HG03060 (cell line): Measurements from ENCODE around the gene SPATA17.
"Not testable (repeated sequence)": the region's sequence is repeated elsewhere in the genome, so short reads cannot be mapped to it uniquely, and the experiment has no call there.

Experiments used
- ATAC-seq: cut with Tn5 transposase; IDR thresholded peaks from one replicate; pipeline ENCODE4 v1.9.1; 2021; ENCODE audit warnings: low read depth, moderate number of reproducible peaks; ENCODE audit not compliant: unreplicated experiment

Gene SPATA17

GRCh38 chr1:217674028-217674729 is 43.0 kb downstream of the SPATA17 start:
- no peak for ATAC-seq

DNA sequence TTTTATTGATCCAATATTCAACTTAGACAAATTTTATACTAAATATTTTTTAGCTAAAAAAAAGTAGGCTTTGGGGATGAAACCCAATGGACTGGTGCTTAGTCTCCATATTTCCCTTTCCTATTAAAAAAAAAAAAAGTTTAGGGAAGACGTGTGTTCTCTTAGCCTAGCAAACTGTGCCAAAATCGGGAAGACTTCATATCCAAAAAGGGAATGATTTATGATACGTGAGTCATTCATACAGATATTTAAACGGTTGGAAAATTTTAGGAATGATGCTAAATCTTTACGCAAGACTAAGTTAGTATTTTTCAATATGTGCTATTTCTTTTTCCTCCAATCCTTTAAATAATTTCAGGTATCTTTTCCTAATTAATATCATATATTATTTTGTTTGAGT is 50.7 kb downstream of the SPATA17 start:
- ATAC-seq, result no peak

GRCh38 chr1:217687511-217687910 is 56.4 kb downstream of the SPATA17 start:
- no peak for ATAC-seq

- ATAC-seq, result not testable (repeated sequence)
Observed at GRCh38 chr1:217696140-217696539, 65.0 kb downstream of the SPATA17 start.

GRCh38 chr1:217703326-217703725 is 72.2 kb downstream of the SPATA17 start:
- no peak for ATAC-seq

DNA sequence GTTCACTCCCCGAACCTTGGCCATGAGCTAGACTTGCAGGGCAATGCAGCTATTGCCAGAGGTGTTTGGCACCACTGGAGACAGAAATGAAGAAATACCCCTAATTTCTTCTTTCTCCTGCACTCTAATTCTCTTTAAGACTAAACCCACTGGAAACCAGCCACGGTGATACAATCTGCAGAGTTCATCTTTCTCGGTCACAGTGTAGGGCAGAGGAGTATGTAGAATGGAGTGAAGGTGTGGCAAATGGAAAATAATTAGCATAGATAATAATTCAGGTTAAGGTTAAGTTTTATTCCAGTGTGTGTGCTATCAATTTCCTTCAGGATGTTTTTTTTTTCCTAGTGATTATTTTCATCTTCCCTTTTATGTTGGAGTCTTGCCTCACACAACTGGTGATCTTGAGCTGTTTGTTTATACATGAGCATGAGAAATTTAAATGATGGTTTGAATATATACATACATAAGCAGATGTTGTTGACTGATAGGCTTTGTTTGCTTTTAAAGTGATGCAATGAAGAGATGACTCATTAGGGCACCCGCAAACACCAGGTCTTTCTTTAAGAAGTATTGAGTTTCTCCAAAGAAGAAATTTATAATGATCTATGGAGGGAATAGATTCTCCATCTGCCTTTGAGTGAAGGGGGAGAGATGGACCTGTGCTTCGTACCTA is 81.9 kb downstream of the SPATA17 start:
- ATAC-seq, result no peak

DNA sequence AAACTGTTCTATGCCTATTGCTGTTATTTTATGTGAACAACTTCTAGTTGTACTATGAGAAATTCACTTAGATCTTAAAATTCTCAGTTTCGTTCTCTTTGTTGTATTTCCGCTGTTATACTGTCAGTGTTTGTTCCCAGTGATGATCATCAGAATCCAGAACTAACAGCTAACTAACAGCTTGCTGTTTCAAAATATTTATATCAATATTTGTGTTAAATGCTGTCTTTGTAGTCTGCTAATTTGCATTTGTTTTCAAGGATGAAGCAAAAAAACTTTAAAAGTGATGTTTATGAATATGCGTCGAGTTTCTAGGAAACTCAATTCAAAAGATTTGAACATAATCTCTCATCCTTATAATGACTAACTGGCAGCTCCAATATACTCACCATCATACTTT is 84.5 kb downstream of the SPATA17 start:
- ATAC-seq, result no peak

- ATAC-seq, result no peak
Observed at GRCh38 chr1:217717959-217718358, 86.8 kb downstream of the SPATA17 start.

- no peak for ATAC-seq
Observed at GRCh38 chr1:217718873-217719272, 87.7 kb downstream of the SPATA17 start.

GRCh38 chr1:217721692-217722091 is 90.5 kb downstream of the SPATA17 start:
- ATAC-seq, result no peak

DNA sequence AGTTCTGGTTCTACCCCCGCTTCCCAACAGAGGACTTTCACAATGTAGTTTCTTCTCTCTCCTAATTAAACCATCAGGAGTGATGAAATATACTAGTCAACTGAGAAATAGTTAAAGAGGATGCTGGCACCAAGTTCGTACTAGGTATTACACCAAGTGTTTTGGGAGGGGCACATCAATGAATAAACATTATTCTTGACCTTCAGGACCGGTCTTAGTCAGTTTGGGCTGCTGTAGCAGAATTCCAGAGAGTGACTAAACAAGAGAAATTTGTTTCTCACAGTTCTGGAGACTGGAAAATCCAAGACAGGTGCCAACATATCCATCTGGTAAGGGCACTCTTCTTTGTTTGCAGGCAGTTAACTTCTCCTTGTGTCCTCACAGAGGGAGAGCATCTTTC is 103.8 kb downstream of the SPATA17 start:
- no peak for ATAC-seq

DNA sequence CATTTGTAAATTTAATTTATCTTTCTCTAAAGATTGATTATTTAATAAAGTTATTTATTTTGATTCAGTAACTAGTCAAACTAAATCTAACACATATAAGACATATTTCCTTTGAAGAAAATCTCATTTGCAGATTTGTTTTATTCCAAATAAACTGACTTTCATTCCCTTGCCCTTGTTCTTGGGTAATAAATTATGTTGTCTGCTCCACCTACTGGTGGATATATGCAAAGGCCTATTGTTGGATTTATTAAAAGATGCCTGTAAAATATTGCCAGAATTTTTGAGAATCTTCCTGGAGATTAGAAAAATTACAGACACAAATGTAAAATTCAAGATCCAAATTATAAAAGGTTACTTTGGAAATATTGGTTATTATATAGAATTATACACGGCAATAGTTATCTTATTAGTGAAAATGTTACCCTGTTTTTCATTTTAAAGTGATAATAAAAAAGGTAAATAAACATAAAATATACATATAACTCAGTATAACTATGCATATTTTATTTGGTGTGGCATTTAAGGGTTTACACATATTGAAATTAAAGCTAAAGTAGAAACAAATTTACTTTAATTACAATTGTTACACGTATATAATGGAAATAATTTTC is 116.1 kb downstream of the SPATA17 start:
- no peak for ATAC-seq

DNA sequence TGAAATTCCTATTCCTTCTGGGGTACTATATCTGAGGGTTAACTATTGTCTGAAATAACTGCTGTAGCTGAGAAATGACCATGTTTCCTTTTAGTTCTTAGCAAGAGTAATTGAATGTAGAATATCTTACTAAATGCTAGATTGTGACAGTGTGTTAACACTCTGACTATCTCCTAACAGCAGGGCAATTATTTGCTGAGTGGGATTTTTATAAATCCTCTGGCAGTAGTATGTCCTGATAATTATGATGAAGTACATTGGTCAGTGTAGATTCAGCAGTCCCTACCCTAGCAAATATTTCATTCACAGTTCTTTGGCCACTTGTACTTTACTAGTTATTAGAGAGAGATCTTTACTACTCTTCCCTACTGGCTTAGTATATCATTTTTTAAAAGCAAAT is 138.6 kb downstream of the SPATA17 start:
- ATAC-seq, result no peak

- no peak for ATAC-seq
Observed at GRCh38 chr1:217770918-217771317, 139.8 kb downstream of the SPATA17 start.

- ATAC-seq, result no peak
Observed at GRCh38 chr1:217776693-217777092, 145.5 kb downstream of the SPATA17 start.

DNA sequence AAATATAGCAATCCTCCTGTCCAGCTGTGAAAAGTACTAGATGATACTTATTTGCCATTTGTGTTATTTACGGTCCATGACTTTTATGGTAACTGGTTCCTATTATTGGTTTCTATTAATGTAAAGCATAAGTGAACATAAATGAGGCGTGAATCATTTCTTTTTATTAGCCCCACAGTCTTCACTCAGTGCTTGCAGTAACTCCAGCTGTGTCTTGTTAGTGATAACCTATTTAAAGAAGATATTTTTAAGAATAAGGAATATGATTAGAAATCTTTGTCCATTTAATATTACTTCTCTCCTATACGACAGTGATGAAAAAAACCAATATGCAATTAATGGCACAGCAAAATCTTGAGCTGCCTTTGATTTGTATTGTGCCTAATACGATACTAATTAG is 149.9 kb downstream of the SPATA17 start:
- ATAC-seq, result no peak

GRCh38 chr1:217791091-217791490 is 159.9 kb downstream of the SPATA17 start:
- ATAC-seq, result no peak

DNA sequence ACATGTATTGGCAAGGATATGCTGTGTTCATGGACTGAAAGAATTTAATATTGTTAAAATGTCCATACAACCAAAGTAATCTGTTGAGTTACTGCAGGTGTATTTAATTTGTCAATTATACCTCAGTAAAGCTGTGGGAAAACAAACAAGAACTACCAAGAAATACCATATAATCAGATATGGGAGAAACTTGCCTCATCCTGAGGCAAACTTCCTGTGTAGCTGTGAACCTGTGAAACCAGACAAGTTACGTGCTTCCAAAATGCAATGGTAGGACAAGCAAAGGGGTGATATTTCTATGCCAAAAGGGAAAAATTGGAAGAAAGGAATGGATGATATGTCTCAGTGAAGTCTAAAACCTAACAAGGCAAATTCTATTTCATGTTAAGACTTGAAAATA is 174.6 kb downstream of the SPATA17 start:
- no peak for ATAC-seq

GRCh38 chr1:217812175-217812574 is 181.0 kb downstream of the SPATA17 start:
- ATAC-seq, result no peak

GRCh38 chr1:217813031-217813430 is 181.9 kb downstream of the SPATA17 start:
- no peak for ATAC-seq

GRCh38 chr1:217837691-217838090 is 206.5 kb downstream of the SPATA17 start:
- no peak for ATAC-seq

DNA sequence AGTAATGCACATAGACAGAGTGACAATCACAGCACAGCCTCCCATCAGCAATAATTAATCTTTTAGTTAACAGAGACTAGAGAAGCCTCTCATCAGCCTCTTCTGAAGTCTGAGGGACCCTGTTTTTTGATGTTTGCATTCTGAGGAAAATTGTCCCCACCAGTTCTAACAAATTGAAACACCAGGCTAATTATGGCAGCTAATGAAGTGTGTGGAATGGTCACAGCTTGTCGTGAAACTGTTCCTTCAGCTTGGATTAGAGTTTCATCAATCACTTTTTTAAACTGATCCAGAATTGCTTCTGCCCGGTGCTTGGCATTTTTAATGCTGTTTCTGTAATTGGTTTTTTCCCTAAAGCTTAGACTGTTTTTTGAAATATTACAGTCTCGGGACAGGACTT is 208.0 kb downstream of the SPATA17 start:
- ATAC-seq, result no peak
